ENCODE results near the gene FBXL20. TPM values are rescaled to one million over a fixed set of nuclear protein-coding genes. Genes with fewer than 3 reads are reported as not detected.

The FBXL20 gene
- total RNA-seq, 4 donors from 2014 or later, result 20.5 to 34.7 (median 26.6) TPM

DNA sequence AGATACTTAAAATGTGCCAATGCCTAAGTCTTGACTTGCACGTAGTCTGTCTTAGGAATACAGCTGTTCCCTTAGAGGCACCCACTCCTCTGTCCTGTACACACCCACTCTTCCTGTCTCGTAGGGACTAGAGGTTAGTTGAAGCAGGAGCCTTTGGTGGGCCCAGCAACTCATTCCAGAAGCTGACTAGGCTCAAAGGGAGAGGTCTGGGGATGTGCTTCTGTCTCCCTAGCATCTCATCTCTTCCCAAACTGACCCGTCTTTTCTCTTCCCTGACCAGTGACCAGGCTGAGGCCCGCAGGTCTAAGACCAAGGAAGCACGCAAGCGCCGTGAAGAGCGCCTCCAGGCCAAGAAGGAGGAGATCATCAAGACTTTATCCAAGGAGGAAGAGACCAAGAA, 197.2 kb downstream of the FBXL20 start:
- Histone ChIP-seq H3K4me1 (peaks cover 0 to 25% (median 18%) of the 10 kb centered on the region in 4 donors), H3K4me3 (no peak overlapping the region), H3K27ac (no peak overlapping the region), H3K27me3 (no peaks in the 10 kb centered on the region), H3K36me3 (peaks cover 0 to 42% (median 0%) of the 10 kb centered on the region in 3 donors), H3K9me3 (no peaks in the 10 kb centered on the region)
- no peak for TF ChIP-seq POLR2A (IDR thresholded peaks at IDR 0.05)
- TF ChIP-seq, protein P1, sequence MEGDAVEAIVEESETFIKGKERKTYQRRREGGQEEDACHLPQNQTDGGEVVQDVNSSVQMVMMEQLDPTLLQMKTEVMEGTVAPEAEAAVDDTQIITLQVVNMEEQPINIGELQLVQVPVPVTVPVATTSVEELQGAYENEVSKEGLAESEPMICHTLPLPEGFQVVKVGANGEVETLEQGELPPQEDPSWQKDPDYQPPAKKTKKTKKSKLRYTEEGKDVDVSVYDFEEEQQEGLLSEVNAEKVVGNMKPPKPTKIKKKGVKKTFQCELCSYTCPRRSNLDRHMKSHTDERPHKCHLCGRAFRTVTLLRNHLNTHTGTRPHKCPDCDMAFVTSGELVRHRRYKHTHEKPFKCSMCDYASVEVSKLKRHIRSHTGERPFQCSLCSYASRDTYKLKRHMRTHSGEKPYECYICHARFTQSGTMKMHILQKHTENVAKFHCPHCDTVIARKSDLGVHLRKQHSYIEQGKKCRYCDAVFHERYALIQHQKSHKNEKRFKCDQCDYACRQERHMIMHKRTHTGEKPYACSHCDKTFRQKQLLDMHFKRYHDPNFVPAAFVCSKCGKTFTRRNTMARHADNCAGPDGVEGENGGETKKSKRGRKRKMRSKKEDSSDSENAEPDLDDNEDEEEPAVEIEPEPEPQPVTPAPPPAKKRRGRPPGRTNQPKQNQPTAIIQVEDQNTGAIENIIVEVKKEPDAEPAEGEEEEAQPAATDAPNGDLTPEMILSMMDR (IDR thresholded peaks at IDR 0.05), result no peak
- no peak for DNase-seq

Other genes starting within 250 kb of the FBXL20 start
- 10 to 100 TPM; 14.5 to 34.7 (median 18.2) TPM for gene PLXDC1, start 250.0 kb downstream of the FBXL20 start, total RNA-seq
- gene ARL5C, start 235.5 kb downstream of the FBXL20 start, total RNA-seq, result not detected
- 1 to 10 TPM; 2.5 to 5.0 (median 2.8) TPM for gene CACNB1, start 204.0 kb downstream of the FBXL20 start, total RNA-seq
- 1,000 to 10,000 TPM in 3 of 4 donors, 100 to 1,000 TPM in 1; 932 to 2,029 (median 1,420) TPM for gene RPL19, start 201.3 kb downstream of the FBXL20 start, total RNA-seq
- gene STAC2, start 175.7 kb downstream of the FBXL20 start, total RNA-seq, result under 1 TPM in 2 of 4 donors, not detected in 2; 0.27 to 0.66 TPM
- gene MED1, start 49.6 kb upstream of the FBXL20 start, total RNA-seq, result 10 to 100 TPM; 22.5 to 41.0 (median 36.8) TPM
- 100 to 1,000 TPM in 1 of 4 donors, 10 to 100 TPM in 3; 55.3 to 132 (median 81.2) TPM for gene CDK12, start 59.9 kb upstream of the FBXL20 start, total RNA-seq
- gene NEUROD2, start 206.3 kb upstream of the FBXL20 start, total RNA-seq, result not detected
- gene PPP1R1B, start 225.3 kb upstream of the FBXL20 start, total RNA-seq, result 100 to 1,000 TPM in 3 of 4 donors, 10 to 100 TPM in 1; 71.8 to 161 (median 125) TPM
- gene STARD3, start 235.5 kb upstream of the FBXL20 start, total RNA-seq, result 100 to 1,000 TPM; 102 to 212 (median 145) TPM

Data from Peyer's patch (tissue), 4 donors.